Measurements from ENCODE around the gene NOX3. TPM values are rescaled to one million over a fixed set of nuclear protein-coding genes. Genes with fewer than 3 reads are reported as not detected.

NOX3 gene
- total RNA-seq, 3 donors from 2014 or later, result not detected

DNA sequence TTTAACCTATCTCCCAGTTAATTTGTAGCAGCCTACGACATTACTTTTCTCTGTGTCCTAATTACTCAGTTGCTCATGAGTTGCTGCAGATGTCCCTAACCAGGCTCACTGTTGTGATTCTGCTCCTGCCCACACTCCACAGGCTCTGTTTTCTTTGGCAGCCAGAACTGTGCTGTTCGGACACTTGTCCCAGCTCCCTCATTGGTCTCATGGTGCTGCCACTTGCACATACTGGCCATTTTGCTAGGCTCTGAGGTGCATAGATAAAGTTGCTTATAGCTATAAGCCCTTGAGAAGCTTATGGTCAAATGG lies 55.0 kb downstream of the NOX3 start:
- H3K4me3 ChIP-seq, result no peak overlapping the region
- DNase-seq (no peak), ATAC-seq (no peak)
- intact Hi-C loops (cut with DNase I, micrococcal nuclease), result no loop called here
- no peaks in the 10 kb centered on the region for H3K36me3 ChIP-seq (ENCODE audit: low read depth)
- no peaks in the 10 kb centered on the region for H3K9me3 ChIP-seq
- TF ChIP-seq, protein P1, sequence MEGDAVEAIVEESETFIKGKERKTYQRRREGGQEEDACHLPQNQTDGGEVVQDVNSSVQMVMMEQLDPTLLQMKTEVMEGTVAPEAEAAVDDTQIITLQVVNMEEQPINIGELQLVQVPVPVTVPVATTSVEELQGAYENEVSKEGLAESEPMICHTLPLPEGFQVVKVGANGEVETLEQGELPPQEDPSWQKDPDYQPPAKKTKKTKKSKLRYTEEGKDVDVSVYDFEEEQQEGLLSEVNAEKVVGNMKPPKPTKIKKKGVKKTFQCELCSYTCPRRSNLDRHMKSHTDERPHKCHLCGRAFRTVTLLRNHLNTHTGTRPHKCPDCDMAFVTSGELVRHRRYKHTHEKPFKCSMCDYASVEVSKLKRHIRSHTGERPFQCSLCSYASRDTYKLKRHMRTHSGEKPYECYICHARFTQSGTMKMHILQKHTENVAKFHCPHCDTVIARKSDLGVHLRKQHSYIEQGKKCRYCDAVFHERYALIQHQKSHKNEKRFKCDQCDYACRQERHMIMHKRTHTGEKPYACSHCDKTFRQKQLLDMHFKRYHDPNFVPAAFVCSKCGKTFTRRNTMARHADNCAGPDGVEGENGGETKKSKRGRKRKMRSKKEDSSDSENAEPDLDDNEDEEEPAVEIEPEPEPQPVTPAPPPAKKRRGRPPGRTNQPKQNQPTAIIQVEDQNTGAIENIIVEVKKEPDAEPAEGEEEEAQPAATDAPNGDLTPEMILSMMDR (IDR thresholded peaks at IDR 0.05), result no peak
- H3K4me1 ChIP-seq (ENCODE audit: low read depth), result no peaks in the 10 kb centered on the region

DNA sequence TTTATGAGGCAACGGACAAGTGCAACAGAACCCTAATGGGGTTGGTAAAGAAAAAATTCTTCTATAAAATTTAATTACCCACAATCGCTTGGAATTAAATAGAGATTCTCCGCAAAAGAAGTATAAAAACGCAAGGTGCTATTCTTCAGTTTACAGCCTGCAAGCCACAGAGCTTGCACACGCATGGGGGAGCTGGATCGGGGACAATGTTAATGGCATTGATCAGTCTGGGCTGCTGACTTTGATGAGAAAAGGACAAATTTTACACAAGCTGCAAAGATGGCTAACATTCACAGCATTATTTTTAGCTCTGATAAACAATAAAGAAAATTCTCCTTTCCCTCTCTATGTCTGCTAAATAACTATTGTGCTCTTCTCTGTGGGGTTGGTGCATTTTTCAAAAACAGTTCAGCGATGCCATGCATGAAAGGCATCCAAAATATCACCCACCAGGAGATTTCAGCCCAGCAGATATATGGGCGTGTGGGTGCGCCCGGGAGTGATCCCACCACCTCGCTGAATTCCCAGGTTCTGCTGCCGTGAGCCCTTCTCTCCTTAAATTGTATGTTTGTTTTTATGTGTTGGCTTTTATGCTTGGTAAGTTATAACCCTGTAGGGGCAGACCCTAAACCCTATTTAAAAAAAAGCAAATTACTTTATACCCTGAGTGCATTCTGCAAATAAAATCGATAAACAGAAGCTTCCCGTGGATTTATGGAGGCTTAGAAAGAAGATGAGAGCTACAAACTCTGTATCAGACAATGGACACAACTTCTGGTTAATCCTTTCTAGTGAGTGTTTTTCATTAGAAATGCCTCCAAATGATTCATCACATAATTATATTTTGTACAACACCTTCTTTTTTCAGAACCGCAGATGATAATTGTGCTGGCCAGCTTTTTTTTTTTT lies 55.6 kb downstream of the NOX3 start:
- ATAC-seq (no peak), DNase-seq (no peak)
- intact Hi-C loops (cut with DNase I, micrococcal nuclease), result no loop called here
- no peaks in the 10 kb centered on the region for H3K9me3 ChIP-seq
- TF ChIP-seq, protein P1 (IDR thresholded peaks at IDR 0.05), result no peak
- no peaks in the 10 kb centered on the region for H3K36me3 ChIP-seq (ENCODE audit: low read depth)
- H3K4me1 ChIP-seq (ENCODE audit: low read depth), result no peaks in the 10 kb centered on the region
- H3K4me3 ChIP-seq, result no peak overlapping the region

DNA sequence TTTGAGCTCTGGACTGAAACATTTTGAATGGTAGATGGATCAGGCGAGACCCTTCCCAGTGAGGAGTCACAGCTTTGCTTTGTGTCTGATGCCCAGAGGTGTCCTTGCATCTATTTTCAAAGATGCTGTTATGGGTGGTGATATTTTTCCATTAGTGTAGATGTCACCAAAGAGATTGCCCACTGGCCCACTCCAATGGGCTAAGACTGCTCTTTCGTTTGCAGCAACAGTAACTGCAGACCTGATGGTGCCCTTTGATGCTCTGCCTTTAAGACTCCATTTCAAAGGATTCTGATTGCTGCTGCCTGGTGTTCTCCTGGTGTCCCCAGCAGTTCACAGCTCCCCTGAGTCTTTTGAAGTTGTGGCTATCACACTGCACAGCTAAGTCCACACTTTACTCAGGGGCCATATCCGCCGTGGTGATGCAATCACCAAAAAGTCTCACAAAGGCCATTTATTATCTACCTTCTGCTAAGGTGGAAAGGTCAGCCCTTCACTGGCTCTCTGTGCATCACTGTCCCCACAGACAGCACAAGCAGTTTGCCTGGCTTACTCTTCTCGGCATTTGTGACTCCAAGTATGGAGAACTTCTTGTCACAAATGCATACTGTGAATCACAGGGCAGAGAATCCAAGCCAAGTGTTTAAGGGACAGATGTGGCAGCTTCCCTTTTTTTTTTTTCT lies 56.4 kb downstream of the NOX3 start:
- H3K4me3 ChIP-seq, result no peak overlapping the region
- H3K36me3 ChIP-seq (ENCODE audit: low read depth), result no peaks in the 10 kb centered on the region
- TF ChIP-seq, protein P1 (IDR thresholded peaks at IDR 0.05), result no peak
- DNase-seq, result no peak
- intact Hi-C loops (cut with DNase I, micrococcal nuclease), result no loop called here
- H3K4me1 ChIP-seq (ENCODE audit: low read depth), result no peaks in the 10 kb centered on the region
- H3K9me3 ChIP-seq, result no peaks in the 10 kb centered on the region
- no peak for ATAC-seq

DNA sequence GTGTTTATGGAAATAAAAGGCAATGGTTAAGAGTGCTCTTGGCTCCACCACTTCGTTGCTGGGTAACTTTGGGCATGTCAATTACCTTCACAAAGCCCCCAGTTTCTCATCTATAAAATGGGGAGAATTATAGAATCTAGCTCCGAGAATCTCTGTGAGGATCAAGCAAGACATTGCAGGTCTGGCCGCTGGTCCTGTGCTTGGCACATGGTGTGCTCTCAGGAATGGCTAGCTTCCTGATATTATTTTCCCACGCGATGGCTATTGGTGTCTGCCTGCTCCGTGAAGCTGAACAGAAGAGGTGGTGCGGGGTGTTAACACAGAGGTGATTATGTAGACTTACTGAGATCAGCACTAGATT lies 57.0 kb downstream of the NOX3 start:
- intact Hi-C loops (cut with DNase I, micrococcal nuclease), result no loop called here
- no peaks in the 10 kb centered on the region for H3K4me1 ChIP-seq (ENCODE audit: low read depth)
- ATAC-seq (no peak), DNase-seq (no peak)
- no peaks in the 10 kb centered on the region for H3K9me3 ChIP-seq
- H3K4me3 ChIP-seq, result no peak overlapping the region
- TF ChIP-seq, protein P1 (IDR thresholded peaks at IDR 0.05), result no peak
- no peaks in the 10 kb centered on the region for H3K36me3 ChIP-seq (ENCODE audit: low read depth)

DNA sequence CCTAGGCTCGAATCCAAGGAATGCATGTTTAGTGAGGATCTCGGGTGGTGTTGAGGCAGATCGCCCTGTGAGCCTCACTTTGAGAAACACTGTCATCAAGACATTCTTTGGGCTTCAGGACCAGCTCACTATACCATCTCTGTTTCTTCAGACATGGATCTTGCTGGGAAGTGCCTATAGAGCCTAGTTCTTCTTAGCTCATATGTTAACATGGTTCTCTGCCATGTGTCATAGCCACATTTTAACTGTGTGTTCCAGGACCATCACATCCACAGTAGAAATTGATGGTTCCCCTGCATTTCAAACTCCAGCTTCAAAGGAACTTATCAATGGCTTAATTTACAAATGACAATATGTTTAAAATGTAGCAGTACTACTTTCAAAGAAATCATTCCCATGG lies 57.4 kb downstream of the NOX3 start:
- no peaks in the 10 kb centered on the region for H3K36me3 ChIP-seq (ENCODE audit: low read depth)
- no peak overlapping the region for H3K4me3 ChIP-seq
- TF ChIP-seq, protein P1 (IDR thresholded peaks at IDR 0.05), result no peak
- H3K4me1 ChIP-seq (ENCODE audit: low read depth), result no peaks in the 10 kb centered on the region
- intact Hi-C loops (cut with DNase I, micrococcal nuclease), result no loop called here
- no peak for DNase-seq
- H3K9me3 ChIP-seq, result no peaks in the 10 kb centered on the region
- no peak for ATAC-seq
